H9 (cell line): Measurements from ENCODE around the gene GPX2. TPM values are rescaled to one million over a fixed set of nuclear protein-coding genes. Genes with fewer than 3 reads are reported as not detected.

Experiments
- DNase-seq: peaks from one replicate; pipeline ENCODE4 v3.0.0-alpha.2; 2017
- H2AFZ ChIP-seq: one replicate; pipeline ENCODE4 v1.6.1; 2013; ENCODE audit warnings: mild to moderate bottlenecking, low read length, control low read depth, moderate library complexity
- H2AK5ac ChIP-seq: 2 replicates; pipeline ENCODE4 v1.6.1; 2013; ENCODE audit warnings: low read length, control low read depth, mixed read lengths; ENCODE audit not compliant: insufficient read length
- H2BK120ac ChIP-seq: one replicate; pipeline ENCODE4 v1.6.1; 2013; ENCODE audit warnings: low read depth, mild to moderate bottlenecking, low read length, control low read depth, inconsistent platforms; ENCODE audit not compliant: poor library complexity, severe bottlenecking
- H2BK12ac ChIP-seq: 2 replicates; pipeline ENCODE4 v1.6.1; 2013; ENCODE audit warnings: low read length, control low read depth, mixed read lengths, low read depth; ENCODE audit not compliant: insufficient read length
- H2BK15ac ChIP-seq: 2 replicates; pipeline ENCODE4 v1.6.1; 2013; ENCODE audit warnings: low read depth, low read length, control low read depth
- H2BK20ac ChIP-seq: one replicate; pipeline ENCODE4 v1.6.1; 2013; ENCODE audit warnings: low read depth, mild to moderate bottlenecking, low read length, control low read depth, inconsistent platforms; ENCODE audit not compliant: poor library complexity, severe bottlenecking
- H2BK5ac ChIP-seq: 2 replicates; pipeline ENCODE4 v1.6.1; 2013; ENCODE audit warnings: low read length, control low read depth, mixed read lengths; ENCODE audit not compliant: insufficient read length
- H3K14ac ChIP-seq: 2 replicates; pipeline ENCODE4 v1.6.1; 2013; ENCODE audit warnings: low read length, control low read depth; ENCODE audit not compliant: insufficient read depth
- H3K18ac ChIP-seq: 2 replicates; pipeline ENCODE4 v1.6.1; 2013; ENCODE audit warnings: low read depth, mild to moderate bottlenecking, mixed read lengths, low read length, control low read depth; ENCODE audit not compliant: insufficient read length
- H3K23ac ChIP-seq: 2 replicates; pipeline ENCODE4 v1.6.1; 2013; ENCODE audit warnings: low read length, control low read depth, mixed read lengths, low read depth; ENCODE audit not compliant: insufficient read length
- H3K23me2 ChIP-seq: 2 replicates; pipeline ENCODE4 v1.6.1; 2013; ENCODE audit warnings: low read depth, mild to moderate bottlenecking, mixed read lengths, low read length, control low read depth; ENCODE audit not compliant: insufficient read length, poor library complexity, severe bottlenecking
- H3K27ac ChIP-seq: 2 replicates; pipeline ENCODE4 v1.5.1; 2013; ENCODE audit warnings: low read length, control low read depth, mixed read lengths, low read depth; ENCODE audit not compliant: insufficient read length
- H3K27me3 ChIP-seq: 2 replicates; pipeline ENCODE4 v1.6.1; 2013; ENCODE audit warnings: low read length, control low read depth, inconsistent platforms; ENCODE audit not compliant: insufficient read depth
- H3K4ac ChIP-seq: 2 replicates; pipeline ENCODE4 v1.6.1; 2013; ENCODE audit warnings: low read depth, mild to moderate bottlenecking, control low read depth, inconsistent platforms, low read length, moderate library complexity
- H3K4me1 ChIP-seq: 2 replicates; pipeline ENCODE4 v1.6.1; 2013; ENCODE audit warnings: low read length, control low read depth, inconsistent platforms; ENCODE audit not compliant: insufficient read depth
- H3K4me2 ChIP-seq: 2 replicates; pipeline ENCODE4 v1.6.1; 2013; ENCODE audit warnings: low read length, control low read depth, mixed read lengths; ENCODE audit not compliant: insufficient read length, insufficient read depth
- H3K56ac ChIP-seq: 2 replicates; pipeline ENCODE4 v1.6.1; 2013; ENCODE audit warnings: low read depth, mild to moderate bottlenecking, mixed read lengths, low read length, control low read depth; ENCODE audit not compliant: insufficient read length
- H3K79me1 ChIP-seq: 2 replicates; pipeline ENCODE4 v1.6.1; 2013; ENCODE audit warnings: low read depth, mild to moderate bottlenecking, moderate library complexity, low read length, control low read depth, inconsistent platforms; ENCODE audit not compliant: insufficient read depth, poor library complexity, severe bottlenecking
- H3K79me2 ChIP-seq: 2 replicates; pipeline ENCODE4 v1.6.1; 2013; ENCODE audit warnings: low read length, control low read depth, inconsistent platforms; ENCODE audit not compliant: insufficient read depth
- H3K9ac ChIP-seq: 2 replicates; pipeline ENCODE4 v1.6.1; 2013; ENCODE audit warnings: low read length, control low read depth, mixed read lengths; ENCODE audit not compliant: insufficient read length; ENCODE audit errors: extremely low read depth
- H3K9me3 ChIP-seq: one replicate; pipeline ENCODE4 v1.6.1; 2013; ENCODE audit warnings: low read depth, low read length, inconsistent platforms; ENCODE audit not compliant: control insufficient read depth
- H3T11ph ChIP-seq: one replicate; pipeline ENCODE4 v1.6.1; 2013; ENCODE audit warnings: mild to moderate bottlenecking, low read length, control low read depth, inconsistent platforms
- H4K20me1 ChIP-seq: one replicate; pipeline ENCODE4 v1.6.1; 2013; ENCODE audit not compliant: control insufficient read depth, insufficient read length, insufficient read depth
- H4K5ac ChIP-seq: 2 replicates; pipeline ENCODE4 v1.6.1; 2013; ENCODE audit warnings: low read depth, mild to moderate bottlenecking, mixed read lengths, low read length, control low read depth; ENCODE audit not compliant: insufficient read length
- H4K8ac ChIP-seq: replicated peaks from 2 replicates; pipeline ENCODE4 v1.6.1; 2013; ENCODE audit warnings: low read length, control low read depth, mixed read lengths, low read depth; ENCODE audit not compliant: insufficient read length
- H4K91ac ChIP-seq: 2 replicates; pipeline ENCODE4 v1.6.1; 2013; ENCODE audit warnings: low read depth, mild to moderate bottlenecking, moderate library complexity, mixed read lengths, low read length, control low read depth; ENCODE audit not compliant: insufficient read length
- H3K27ac Mint-ChIP-seq, 3 experiments: 2 replicates in 2 of 3; 3 replicates in 1 of 3; pipeline ENCODE4 v1.8.0; 2020 to 2021; ENCODE audit warnings: mixed read lengths in 3 of 3, mild to moderate bottlenecking in 1 of 3, moderate library complexity in 1 of 3
- H3K27me3 Mint-ChIP-seq: 2 replicates; pipeline ENCODE4 v1.8.0; 2021; ENCODE audit warnings: low read depth, mild to moderate bottlenecking, moderate library complexity, mixed read lengths
- H3K36me3 Mint-ChIP-seq, 3 experiments: 2 replicates in 2 of 3; 3 replicates in 1 of 3; pipeline ENCODE4 v1.8.0; 2020 to 2021; ENCODE audit warnings: low read depth in 3 of 3, mixed read lengths in 3 of 3; ENCODE audit not compliant: insufficient read depth in 1 of 3
- H3K4me1 Mint-ChIP-seq, 2 experiments: 2 replicates each; pipeline ENCODE4 v1.8.0; 2020; ENCODE audit warnings: mixed read lengths in 2 of 2
- H3K4me3 Mint-ChIP-seq, 2 experiments: 2 replicates in 1 of 2; 3 replicates in 1 of 2; pipeline ENCODE4 v1.8.0; 2020 to 2021; ENCODE audit warnings: mild to moderate bottlenecking in 2 of 2, mixed read lengths in 2 of 2, moderate library complexity in 1 of 2
- H3K9me3 Mint-ChIP-seq, 2 experiments: 2 replicates in 1 of 2; 3 replicates in 1 of 2; pipeline ENCODE4 v1.8.0; 2020; ENCODE audit warnings: mild to moderate bottlenecking in 2 of 2, mixed read lengths in 2 of 2, moderate library complexity in 1 of 2
- CTCF ChIP-seq: fragments of 200-600 bp; sonication (generic); conservative IDR thresholded peaks from 3 replicates; pipeline ENCODE4 v1.8.0; 2021; ENCODE audit warnings: antibody characterized with exemption, mild to moderate bottlenecking
- total RNA-seq: library from RNA; stranded (reverse); gene quantifications from 2 replicates; pipeline ENCODE4 v1.2.1, GENCODE V29; 2021

The GPX2 gene
- total RNA-seq, 1 experiment from 2014 or later, result 0.79 TPM

- no peak overlapping the region for H2BK120ac ChIP-seq
- no peak overlapping the region for H3K14ac ChIP-seq
- Mint-ChIP-seq H3K9me3 (no peaks in the 10 kb centered on the region), H3K36me3 (peaks cover 0 to 28% (median 22%) of the 10 kb centered on the region in 3 experiments; a peak in 5 of 7 replicates), H3K4me3 (no peak overlapping the region), H3K27me3 (no peaks in the 10 kb centered on the region), H3K4me1 (no peaks in the 10 kb centered on the region), H3K27ac (no peak overlapping the region)
- no peaks in the 10 kb centered on the region for H3K23me2 ChIP-seq
- H3K27me3 ChIP-seq, result no peaks in the 10 kb centered on the region
- H3T11ph ChIP-seq, result no peak overlapping the region
- no peak overlapping the region for H3K27ac ChIP-seq
- no peak overlapping the region for H4K8ac ChIP-seq
- H2AFZ ChIP-seq, result no peak overlapping the region
- H2AK5ac ChIP-seq, result no peak overlapping the region
- H4K5ac ChIP-seq, result no peak overlapping the region
- no peak overlapping the region for H3K23ac ChIP-seq
- H2BK20ac ChIP-seq, result no peak overlapping the region
- DNase-seq, result no peak
- no peaks in the 10 kb centered on the region for H3K79me1 ChIP-seq
- H3K56ac ChIP-seq, result no peak overlapping the region
- H4K20me1 ChIP-seq, result no peaks in the 10 kb centered on the region
- H3K18ac ChIP-seq, result no peak overlapping the region
- H3K4me1 ChIP-seq, result no peaks in the 10 kb centered on the region
- no peak overlapping the region for H3K4me2 ChIP-seq
- H2BK15ac ChIP-seq, result no peak overlapping the region
- no peak overlapping the region for H2BK5ac ChIP-seq
- H3K9me3 ChIP-seq, result no peaks in the 10 kb centered on the region
- no peak overlapping the region for H4K91ac ChIP-seq
- no peak overlapping the region for H3K4ac ChIP-seq
- no peak for TF ChIP-seq CTCF
- no peak overlapping the region for H2BK12ac ChIP-seq
- no peaks in the 10 kb centered on the region for H3K79me2 ChIP-seq
- no peak overlapping the region for H3K9ac ChIP-seq
These were observed 10.3 kb downstream of the GPX2 start for GRCh38 chr14:64932231-64932630.
